Measurements from ENCODE around the gene HBG2. TPM values are rescaled to one million over a fixed set of nuclear protein-coding genes. Genes with fewer than 3 reads are reported as not detected.

HBG2 gene
- total and polyA plus RNA-seq, 9 of the 15 experiments (the other 6 are each of a cell fraction or from before 2014, with no cell fraction given) = 1,626 to 58,619 (median 10,515) TPM

DNA sequence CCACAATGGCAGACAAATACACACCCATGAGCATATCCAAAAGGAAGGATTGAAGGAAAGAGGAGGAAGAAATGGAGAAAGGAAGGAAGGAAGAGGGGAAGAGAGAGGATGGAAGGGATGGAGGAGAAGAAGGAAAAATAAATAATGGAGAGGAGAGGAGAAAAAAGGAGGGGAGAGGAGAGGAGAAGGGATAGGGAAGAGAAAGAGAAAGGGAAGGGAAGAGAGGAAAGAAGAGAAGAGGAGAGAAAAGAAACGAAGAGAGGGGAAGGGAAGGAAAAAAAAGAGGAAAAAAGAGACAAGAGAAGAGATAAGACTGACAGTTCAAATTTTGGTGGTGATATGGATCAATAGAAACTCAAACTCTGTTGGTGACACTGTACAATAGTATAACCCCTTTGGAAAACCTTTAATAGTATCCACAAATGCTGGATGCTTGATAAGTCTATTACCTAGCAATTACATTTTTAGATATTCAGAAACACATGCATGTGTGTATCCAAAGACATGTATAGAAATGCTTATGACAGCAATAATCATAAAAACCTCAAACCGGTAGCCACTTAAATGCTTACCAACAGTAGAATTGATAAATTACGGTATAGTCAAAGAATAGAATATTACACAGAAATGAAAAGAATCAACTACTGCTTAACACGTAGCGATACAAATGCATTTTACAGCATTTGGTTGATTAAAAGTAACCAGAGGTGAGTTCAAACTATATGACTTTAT is 19.1 kb downstream of the HBG2 start (continued):
- TF ChIP-seq BRD9 (IDR thresholded peaks at IDR 0.05; ENCODE audit: low read depth, partially characterized antibody) (peak; percentile 34), HDAC2 (IDR thresholded peaks at IDR 0.05) (0 out of 2 replicates have a peak, but pooled peaks have one; percentile 32), ESRRB (CRISPR knock-in tag; IDR thresholded peaks at IDR 0.05; ENCODE audit: borderline replicate concordance) (no peak), STAT5A (IDR thresholded peaks at IDR 0.05; ENCODE audit: borderline replicate concordance, low read length) (no peak), CSDE1 (IDR thresholded peaks at IDR 0.05) (0 out of 4 replicates have a peak, but pooled peaks of 1 of the 2 experiments have one; percentile 69), DNMT1 (IDR thresholded peaks at IDR 0.05) (peak; percentile 37; the same call in 1 of the 2 replicates), NONO (IDR thresholded peaks at IDR 0.05; ENCODE audit: low read depth in 2 of 2, low read length in 1 of 2) (no peak), ZNF23 (CRISPR knock-in tag; IDR thresholded peaks at IDR 0.05) (no peak), TBL1XR1 (IDR thresholded peaks at IDR 0.05; ENCODE audit: low read length in 2 of 2) (no peak), OTX1 (CRISPR knock-in tag; IDR thresholded peaks at IDR 0.05) (peak; percentile 67)
- TF ChIP-seq, protein P1, sequence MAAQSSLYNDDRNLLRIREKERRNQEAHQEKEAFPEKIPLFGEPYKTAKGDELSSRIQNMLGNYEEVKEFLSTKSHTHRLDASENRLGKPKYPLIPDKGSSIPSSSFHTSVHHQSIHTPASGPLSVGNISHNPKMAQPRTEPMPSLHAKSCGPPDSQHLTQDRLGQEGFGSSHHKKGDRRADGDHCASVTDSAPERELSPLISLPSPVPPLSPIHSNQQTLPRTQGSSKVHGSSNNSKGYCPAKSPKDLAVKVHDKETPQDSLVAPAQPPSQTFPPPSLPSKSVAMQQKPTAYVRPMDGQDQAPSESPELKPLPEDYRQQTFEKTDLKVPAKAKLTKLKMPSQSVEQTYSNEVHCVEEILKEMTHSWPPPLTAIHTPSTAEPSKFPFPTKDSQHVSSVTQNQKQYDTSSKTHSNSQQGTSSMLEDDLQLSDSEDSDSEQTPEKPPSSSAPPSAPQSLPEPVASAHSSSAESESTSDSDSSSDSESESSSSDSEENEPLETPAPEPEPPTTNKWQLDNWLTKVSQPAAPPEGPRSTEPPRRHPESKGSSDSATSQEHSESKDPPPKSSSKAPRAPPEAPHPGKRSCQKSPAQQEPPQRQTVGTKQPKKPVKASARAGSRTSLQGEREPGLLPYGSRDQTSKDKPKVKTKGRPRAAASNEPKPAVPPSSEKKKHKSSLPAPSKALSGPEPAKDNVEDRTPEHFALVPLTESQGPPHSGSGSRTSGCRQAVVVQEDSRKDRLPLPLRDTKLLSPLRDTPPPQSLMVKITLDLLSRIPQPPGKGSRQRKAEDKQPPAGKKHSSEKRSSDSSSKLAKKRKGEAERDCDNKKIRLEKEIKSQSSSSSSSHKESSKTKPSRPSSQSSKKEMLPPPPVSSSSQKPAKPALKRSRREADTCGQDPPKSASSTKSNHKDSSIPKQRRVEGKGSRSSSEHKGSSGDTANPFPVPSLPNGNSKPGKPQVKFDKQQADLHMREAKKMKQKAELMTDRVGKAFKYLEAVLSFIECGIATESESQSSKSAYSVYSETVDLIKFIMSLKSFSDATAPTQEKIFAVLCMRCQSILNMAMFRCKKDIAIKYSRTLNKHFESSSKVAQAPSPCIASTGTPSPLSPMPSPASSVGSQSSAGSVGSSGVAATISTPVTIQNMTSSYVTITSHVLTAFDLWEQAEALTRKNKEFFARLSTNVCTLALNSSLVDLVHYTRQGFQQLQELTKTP (IDR thresholded peaks at IDR 0.05; ENCODE audit: low read depth in 1 of 2, partially characterized antibody in 2 of 2) = peak in 1 of 2 experiments; percentile 67
- TF ChIP-seq, protein P2, sequence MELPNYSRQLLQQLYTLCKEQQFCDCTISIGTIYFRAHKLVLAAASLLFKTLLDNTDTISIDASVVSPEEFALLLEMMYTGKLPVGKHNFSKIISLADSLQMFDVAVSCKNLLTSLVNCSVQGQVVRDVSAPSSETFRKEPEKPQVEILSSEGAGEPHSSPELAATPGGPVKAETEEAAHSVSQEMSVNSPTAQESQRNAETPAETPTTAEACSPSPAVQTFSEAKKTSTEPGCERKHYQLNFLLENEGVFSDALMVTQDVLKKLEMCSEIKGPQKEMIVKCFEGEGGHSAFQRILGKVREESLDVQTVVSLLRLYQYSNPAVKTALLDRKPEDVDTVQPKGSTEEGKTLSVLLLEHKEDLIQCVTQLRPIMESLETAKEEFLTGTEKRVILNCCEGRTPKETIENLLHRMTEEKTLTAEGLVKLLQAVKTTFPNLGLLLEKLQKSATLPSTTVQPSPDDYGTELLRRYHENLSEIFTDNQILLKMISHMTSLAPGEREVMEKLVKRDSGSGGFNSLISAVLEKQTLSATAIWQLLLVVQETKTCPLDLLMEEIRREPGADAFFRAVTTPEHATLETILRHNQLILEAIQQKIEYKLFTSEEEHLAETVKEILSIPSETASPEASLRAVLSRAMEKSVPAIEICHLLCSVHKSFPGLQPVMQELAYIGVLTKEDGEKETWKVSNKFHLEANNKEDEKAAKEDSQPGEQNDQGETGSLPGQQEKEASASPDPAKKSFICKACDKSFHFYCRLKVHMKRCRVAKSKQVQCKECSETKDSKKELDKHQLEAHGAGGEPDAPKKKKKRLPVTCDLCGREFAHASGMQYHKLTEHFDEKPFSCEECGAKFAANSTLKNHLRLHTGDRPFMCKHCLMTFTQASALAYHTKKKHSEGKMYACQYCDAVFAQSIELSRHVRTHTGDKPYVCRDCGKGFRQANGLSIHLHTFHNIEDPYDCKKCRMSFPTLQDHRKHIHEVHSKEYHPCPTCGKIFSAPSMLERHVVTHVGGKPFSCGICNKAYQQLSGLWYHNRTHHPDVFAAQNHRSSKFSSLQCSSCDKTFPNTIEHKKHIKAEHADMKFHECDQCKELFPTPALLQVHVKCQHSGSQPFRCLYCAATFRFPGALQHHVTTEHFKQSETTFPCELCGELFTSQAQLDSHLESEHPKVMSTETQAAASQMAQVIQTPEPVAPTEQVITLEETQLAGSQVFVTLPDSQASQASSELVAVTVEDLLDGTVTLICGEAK (IDR thresholded peaks at IDR 0.05) = peak; percentile 38; the same call in 1 of the 2 replicates
- TF ChIP-seq, protein P2 (CRISPR knock-in tag; IDR thresholded peaks at IDR 0.05) = no peak
- TF ChIP-seq, protein P3, sequence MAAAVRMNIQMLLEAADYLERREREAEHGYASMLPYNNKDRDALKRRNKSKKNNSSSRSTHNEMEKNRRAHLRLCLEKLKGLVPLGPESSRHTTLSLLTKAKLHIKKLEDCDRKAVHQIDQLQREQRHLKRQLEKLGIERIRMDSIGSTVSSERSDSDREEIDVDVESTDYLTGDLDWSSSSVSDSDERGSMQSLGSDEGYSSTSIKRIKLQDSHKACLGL (CRISPR knock-in tag; IDR thresholded peaks at IDR 0.05; ENCODE audit: borderline replicate concordance, poor library complexity, severe bottlenecking) = no peak
